ENCODE results near the gene GBA2.

The GBA2 gene

GRCh38 chr9:35732185-35732799 is 16.7 kb downstream of the GBA2 start, which contains the start of the genes CREB3 and TLN1 (continued):
- TF ChIP-seq, protein P1, sequence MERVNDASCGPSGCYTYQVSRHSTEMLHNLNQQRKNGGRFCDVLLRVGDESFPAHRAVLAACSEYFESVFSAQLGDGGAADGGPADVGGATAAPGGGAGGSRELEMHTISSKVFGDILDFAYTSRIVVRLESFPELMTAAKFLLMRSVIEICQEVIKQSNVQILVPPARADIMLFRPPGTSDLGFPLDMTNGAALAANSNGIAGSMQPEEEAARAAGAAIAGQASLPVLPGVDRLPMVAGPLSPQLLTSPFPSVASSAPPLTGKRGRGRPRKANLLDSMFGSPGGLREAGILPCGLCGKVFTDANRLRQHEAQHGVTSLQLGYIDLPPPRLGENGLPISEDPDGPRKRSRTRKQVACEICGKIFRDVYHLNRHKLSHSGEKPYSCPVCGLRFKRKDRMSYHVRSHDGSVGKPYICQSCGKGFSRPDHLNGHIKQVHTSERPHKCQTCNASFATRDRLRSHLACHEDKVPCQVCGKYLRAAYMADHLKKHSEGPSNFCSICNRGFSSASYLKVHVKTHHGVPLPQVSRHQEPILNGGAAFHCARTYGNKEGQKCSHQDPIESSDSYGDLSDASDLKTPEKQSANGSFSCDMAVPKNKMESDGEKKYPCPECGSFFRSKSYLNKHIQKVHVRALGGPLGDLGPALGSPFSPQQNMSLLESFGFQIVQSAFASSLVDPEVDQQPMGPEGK (CRISPR knock-in tag; IDR thresholded peaks at IDR 0.05; ENCODE audit: borderline replicate concordance): no peak
- no peak for TF ChIP-seq ZNF70 (CRISPR knock-in tag; IDR thresholded peaks at IDR 0.05)
- no peak for TF ChIP-seq RARB (CRISPR knock-in tag; IDR thresholded peaks at IDR 0.05)

- ATAC-seq: no peak
- TF ChIP-seq TOX (CRISPR knock-in tag; IDR thresholded peaks at IDR 0.05; ENCODE audit: borderline replicate concordance) (no peak), ARNTL (CRISPR knock-in tag; IDR thresholded peaks at IDR 0.05; ENCODE audit: borderline replicate concordance, low read depth) (no peak), ESRRG (CRISPR knock-in tag; IDR thresholded peaks at IDR 0.05) (no peak), PPARA (CRISPR knock-in tag; IDR thresholded peaks at IDR 0.05; ENCODE audit: borderline replicate concordance) (no peak), ZNF565 (CRISPR knock-in tag; conservative IDR thresholded peaks at IDR 0.05; ENCODE audit: low read depth) (no peak)
Measured at GRCh38 chr9:35731415-35732184, 17.4 kb downstream of the GBA2 start.

GRCh38 chr9:35730486-35730854 is 18.6 kb downstream of the GBA2 start:
- no peak for ATAC-seq

DNA sequence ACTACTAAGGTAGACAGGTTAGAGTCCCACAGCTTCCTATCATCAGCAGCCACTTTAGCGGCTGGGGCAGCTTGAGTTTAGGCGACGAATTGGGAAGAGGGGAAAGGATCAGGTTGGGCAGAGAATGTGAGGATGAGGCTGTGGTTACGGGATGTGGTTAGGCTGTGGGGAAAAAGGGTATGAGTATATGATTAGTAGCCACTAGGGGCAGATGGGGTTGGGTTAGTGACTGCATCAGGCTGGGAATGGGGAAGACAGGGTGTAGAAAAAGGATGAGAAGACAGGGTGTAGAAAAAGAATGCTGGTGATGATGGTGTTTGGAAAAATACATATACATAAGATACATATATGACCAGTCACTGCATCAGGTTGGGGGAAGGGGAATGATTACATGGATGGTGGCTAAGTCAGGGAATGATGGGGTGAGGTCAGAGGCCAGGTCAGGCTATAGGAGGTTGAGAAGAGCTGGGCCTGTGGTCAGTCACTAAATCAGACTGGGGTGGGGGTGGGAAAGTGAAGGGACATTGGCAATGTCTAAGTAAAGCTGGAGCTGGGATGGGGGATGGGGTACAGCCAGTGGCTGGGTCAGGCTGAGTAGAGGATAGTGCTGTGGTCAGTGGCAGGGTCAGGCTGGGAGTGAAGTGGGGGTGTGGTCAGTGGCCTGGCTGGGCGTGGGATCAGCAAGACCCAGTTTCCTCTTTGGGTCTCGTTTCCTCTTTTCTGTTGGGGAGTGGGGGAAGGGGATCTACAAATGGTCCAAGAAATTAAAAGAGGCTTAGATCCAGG is 19.1 kb downstream of the GBA2 start:
- ATAC-seq: peak; percentile 32
- TF ChIP-seq ZNF70 (CRISPR knock-in tag; IDR thresholded peaks at IDR 0.05) (no peak), PPARA (CRISPR knock-in tag; IDR thresholded peaks at IDR 0.05; ENCODE audit: borderline replicate concordance) (no peak), CSDC2 (CRISPR knock-in tag; IDR thresholded peaks at IDR 0.05) (no peak), TOX (CRISPR knock-in tag; IDR thresholded peaks at IDR 0.05; ENCODE audit: borderline replicate concordance) (no peak), RARB (CRISPR knock-in tag; IDR thresholded peaks at IDR 0.05) (no peak), CSRNP3 (CRISPR knock-in tag; IDR thresholded peaks at IDR 0.05) (no peak), TCF4 (CRISPR knock-in tag; IDR thresholded peaks at IDR 0.05; ENCODE audit: borderline replicate concordance) (no peak), ESRRG (CRISPR knock-in tag; IDR thresholded peaks at IDR 0.05) (no peak), ZFP3 (CRISPR knock-in tag; IDR thresholded peaks at IDR 0.05) (no peak), ZFP30 (CRISPR knock-in tag; IDR thresholded peaks at IDR 0.05) (no peak), BACH2 (CRISPR knock-in tag; IDR thresholded peaks at IDR 0.05; ENCODE audit: borderline replicate concordance) (no peak), ZC3H10 (CRISPR knock-in tag; IDR thresholded peaks at IDR 0.05) (no peak), POU6F1 (CRISPR knock-in tag; IDR thresholded peaks at IDR 0.05; ENCODE audit: borderline replicate concordance, low read depth) (no peak), SNAI2 (CRISPR knock-in tag; IDR thresholded peaks at IDR 0.05) (no peak), ZNF565 (CRISPR knock-in tag; conservative IDR thresholded peaks at IDR 0.05; ENCODE audit: low read depth) (no peak), TSHZ2 (CRISPR knock-in tag; IDR thresholded peaks at IDR 0.05) (no peak), OSR1 (CRISPR knock-in tag; IDR thresholded peaks at IDR 0.05) (no peak)
- TF ChIP-seq, protein P2, sequence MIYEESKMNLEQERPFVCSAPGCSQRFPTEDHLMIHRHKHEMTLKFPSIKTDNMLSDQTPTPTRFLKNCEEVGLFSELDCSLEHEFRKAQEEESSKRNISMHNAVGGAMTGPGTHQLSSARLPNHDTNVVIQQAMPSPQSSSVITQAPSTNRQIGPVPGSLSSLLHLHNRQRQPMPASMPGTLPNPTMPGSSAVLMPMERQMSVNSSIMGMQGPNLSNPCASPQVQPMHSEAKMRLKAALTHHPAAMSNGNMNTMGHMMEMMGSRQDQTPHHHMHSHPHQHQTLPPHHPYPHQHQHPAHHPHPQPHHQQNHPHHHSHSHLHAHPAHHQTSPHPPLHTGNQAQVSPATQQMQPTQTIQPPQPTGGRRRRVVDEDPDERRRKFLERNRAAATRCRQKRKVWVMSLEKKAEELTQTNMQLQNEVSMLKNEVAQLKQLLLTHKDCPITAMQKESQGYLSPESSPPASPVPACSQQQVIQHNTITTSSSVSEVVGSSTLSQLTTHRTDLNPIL (CRISPR knock-in tag; IDR thresholded peaks at IDR 0.05; ENCODE audit: low read depth): no peak
- TF ChIP-seq, protein P1 (CRISPR knock-in tag; IDR thresholded peaks at IDR 0.05; ENCODE audit: borderline replicate concordance): no peak

More at GRCh38 chr9:35730486-35730854, 18.6 kb downstream of the GBA2 start:
- no peak for TF ChIP-seq OSR1 (CRISPR knock-in tag; IDR thresholded peaks at IDR 0.05)
- no peak for TF ChIP-seq ZC3H10 (CRISPR knock-in tag; IDR thresholded peaks at IDR 0.05)
